Measurements from ENCODE around the gene ZNF865. TPM values are rescaled to one million over a fixed set of nuclear protein-coding genes. Genes with fewer than 3 reads are reported as not detected.

Gene ZNF865
- total RNA-seq, 4 donors from 2014 or later = 2.2 to 6.3 (median 3.8) TPM

- no peak for TF ChIP-seq CTCF (IDR thresholded peaks at IDR 0.05)
- no peak for DNase-seq (ENCODE audit: low spot score)
- ATAC-seq (ENCODE audit: low FRiP score) = no peak
Observed at GRCh38 chr19:55592391-55593090, 12.9 kb upstream of the ZNF865 start.

- no peak for DNase-seq (ENCODE audit: low spot score)
- no peak for TF ChIP-seq CTCF (IDR thresholded peaks at IDR 0.05)
- no peak for ATAC-seq (ENCODE audit: low FRiP score)
Observed at GRCh38 chr19:55593096-55593772, 12.2 kb upstream of the ZNF865 start.

GRCh38 chr19:55594996-55595545 is 10.4 kb upstream of the ZNF865 start:
- TF ChIP-seq CTCF (IDR thresholded peaks at IDR 0.05) = no peak
- no peak for ATAC-seq (ENCODE audit: low FRiP score)
- no peak for DNase-seq (ENCODE audit: low spot score)

- no peak for ATAC-seq (ENCODE audit: low FRiP score)
- TF ChIP-seq CTCF (IDR thresholded peaks at IDR 0.05) = no peak
- DNase-seq (ENCODE audit: low spot score) = no peak
Observed at GRCh38 chr19:55596304-55596703, 9.1 kb upstream of the ZNF865 start.

GRCh38 chr19:55597501-55597921 is 7.9 kb upstream of the ZNF865 start:
- TF ChIP-seq CTCF (IDR thresholded peaks at IDR 0.05) = no peak
- DNase-seq (ENCODE audit: low spot score) (no peak), ATAC-seq (ENCODE audit: low FRiP score) (no peak)

- ATAC-seq (ENCODE audit: low FRiP score) = no peak
- no peak for DNase-seq (ENCODE audit: low spot score)
- TF ChIP-seq CTCF (IDR thresholded peaks at IDR 0.05) = no peak
Observed at GRCh38 chr19:55598034-55598433, 7.4 kb upstream of the ZNF865 start.

All from omental fat pad (tissue), 4 donors.